Measurements from ENCODE around the gene NAV2. TPM values are rescaled to one million over a fixed set of nuclear protein-coding genes. Genes with fewer than 3 reads are reported as not detected.

NAV2 gene, protein sequence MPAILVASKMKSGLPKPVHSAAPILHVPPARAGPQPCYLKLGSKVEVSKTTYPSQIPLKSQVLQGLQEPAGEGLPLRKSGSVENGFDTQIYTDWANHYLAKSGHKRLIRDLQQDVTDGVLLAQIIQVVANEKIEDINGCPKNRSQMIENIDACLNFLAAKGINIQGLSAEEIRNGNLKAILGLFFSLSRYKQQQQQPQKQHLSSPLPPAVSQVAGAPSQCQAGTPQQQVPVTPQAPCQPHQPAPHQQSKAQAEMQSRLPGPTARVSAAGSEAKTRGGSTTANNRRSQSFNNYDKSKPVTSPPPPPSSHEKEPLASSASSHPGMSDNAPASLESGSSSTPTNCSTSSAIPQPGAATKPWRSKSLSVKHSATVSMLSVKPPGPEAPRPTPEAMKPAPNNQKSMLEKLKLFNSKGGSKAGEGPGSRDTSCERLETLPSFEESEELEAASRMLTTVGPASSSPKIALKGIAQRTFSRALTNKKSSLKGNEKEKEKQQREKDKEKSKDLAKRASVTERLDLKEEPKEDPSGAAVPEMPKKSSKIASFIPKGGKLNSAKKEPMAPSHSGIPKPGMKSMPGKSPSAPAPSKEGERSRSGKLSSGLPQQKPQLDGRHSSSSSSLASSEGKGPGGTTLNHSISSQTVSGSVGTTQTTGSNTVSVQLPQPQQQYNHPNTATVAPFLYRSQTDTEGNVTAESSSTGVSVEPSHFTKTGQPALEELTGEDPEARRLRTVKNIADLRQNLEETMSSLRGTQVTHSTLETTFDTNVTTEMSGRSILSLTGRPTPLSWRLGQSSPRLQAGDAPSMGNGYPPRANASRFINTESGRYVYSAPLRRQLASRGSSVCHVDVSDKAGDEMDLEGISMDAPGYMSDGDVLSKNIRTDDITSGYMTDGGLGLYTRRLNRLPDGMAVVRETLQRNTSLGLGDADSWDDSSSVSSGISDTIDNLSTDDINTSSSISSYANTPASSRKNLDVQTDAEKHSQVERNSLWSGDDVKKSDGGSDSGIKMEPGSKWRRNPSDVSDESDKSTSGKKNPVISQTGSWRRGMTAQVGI (N-terminal part only)
- total RNA-seq (1 to 10 TPM; 3.4 to 6.0 TPM), polyA plus RNA-seq (ENCODE audit: insufficient read depth, low read depth, low replicate concordance) (3.9 TPM)
- long read RNA-seq, donor 1, partial matches to known transcripts, result 0 of 1 reads
- long read RNA-seq, donor 1, other reads (novel, unspliced or antisense), result 0 of 1 reads
- long read RNA-seq, donor 2, partial matches to known transcripts, result 0 of 2 reads
- long read RNA-seq, donor 2, other reads (novel, unspliced or antisense), result 0 of 2 reads

DNA sequence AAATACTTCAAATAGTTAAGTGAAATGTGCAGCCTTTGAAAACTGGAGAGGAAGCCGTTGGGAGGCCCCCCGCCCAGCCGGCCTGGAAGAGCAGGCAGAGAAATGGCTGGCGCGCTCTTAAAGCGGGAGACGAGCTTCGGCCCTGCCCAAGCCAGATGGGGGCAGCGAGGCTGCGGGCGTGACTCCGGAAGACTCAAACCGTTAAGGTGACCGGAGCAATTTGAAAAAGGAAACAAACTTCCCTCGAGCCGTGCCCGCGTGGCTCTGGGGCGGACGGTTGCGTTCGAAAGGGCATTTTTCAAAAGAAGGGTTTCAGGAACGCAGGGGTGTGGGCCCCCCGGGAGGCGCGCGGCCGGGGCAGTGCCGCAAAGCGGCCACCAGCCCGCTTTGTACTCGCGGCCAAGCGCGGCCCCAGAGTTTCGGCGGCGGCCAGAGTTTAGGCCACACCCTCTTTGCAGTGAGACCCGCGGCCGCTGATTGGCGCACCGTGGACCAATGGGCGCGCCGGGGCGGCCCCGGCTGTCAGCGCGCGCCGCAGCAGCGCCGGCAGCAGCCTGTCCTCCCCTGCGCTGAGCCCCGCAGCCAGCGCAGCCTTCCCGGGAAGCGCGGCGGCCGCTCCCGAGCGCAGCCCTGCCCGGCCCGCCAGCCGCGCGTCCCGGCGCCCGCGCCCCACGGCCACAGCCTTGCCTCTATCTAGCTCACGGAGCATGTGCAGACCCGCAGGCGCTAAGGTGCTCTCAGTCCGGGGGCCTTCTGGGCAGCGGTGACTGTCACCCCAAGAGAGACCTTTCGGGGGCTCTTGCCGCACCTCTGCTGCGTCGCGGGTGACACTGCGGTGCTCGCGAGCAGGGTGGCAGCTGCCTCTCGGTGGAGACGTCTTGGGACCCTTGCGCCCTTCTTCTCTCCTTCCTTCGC, at the start of gene NAV2:
Gene NAV2 (plus strand): TSS at position 557 of the 915 bp plus-strand sequence. CDS start 859 bp downstream, outside the sequence.
- TF ChIP-seq, protein P1, sequence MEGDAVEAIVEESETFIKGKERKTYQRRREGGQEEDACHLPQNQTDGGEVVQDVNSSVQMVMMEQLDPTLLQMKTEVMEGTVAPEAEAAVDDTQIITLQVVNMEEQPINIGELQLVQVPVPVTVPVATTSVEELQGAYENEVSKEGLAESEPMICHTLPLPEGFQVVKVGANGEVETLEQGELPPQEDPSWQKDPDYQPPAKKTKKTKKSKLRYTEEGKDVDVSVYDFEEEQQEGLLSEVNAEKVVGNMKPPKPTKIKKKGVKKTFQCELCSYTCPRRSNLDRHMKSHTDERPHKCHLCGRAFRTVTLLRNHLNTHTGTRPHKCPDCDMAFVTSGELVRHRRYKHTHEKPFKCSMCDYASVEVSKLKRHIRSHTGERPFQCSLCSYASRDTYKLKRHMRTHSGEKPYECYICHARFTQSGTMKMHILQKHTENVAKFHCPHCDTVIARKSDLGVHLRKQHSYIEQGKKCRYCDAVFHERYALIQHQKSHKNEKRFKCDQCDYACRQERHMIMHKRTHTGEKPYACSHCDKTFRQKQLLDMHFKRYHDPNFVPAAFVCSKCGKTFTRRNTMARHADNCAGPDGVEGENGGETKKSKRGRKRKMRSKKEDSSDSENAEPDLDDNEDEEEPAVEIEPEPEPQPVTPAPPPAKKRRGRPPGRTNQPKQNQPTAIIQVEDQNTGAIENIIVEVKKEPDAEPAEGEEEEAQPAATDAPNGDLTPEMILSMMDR (IDR thresholded peaks at IDR 0.05), result peak in 1 of 3 experiments; percentile 14
- TF ChIP-seq POLR2A (IDR thresholded peaks at IDR 0.05), result peak; percentile 69
- WGBS, 2 donors, result 0 to 1% methylated on average over 33 to 57 of the region's 91 CpGs
- Histone ChIP-seq H3K27me3 (no peaks in the 10 kb centered on the region), H3K4me3 (peak within 1 kb of the TSS; percentile 57 to 59), H3K27ac (peak within 1 kb of the TSS; percentile 79 to 87), H3K4me1 (peaks cover 21% of the 10 kb centered on the region), H3K9me3 (no peaks in the 10 kb centered on the region), H3K36me3 (ENCODE audit: low read depth, missing control alignments) (no peaks in the 10 kb centered on the region)
- intact Hi-C loops (cut with DNase I; ENCODE audit: low total_unique reads), result no loop called here
- DNase-seq, result peak; percentile 96

- H3K9me3 ChIP-seq, result no peaks in the 10 kb centered on the region
- TF ChIP-seq, protein P1 (IDR thresholded peaks at IDR 0.05), result no peak
- TF ChIP-seq POLR2A (IDR thresholded peaks at IDR 0.05), result no peak
- DNase-seq, result no peak
- H3K27ac ChIP-seq, result no peak overlapping the region
- H3K4me1 ChIP-seq, result no peaks in the 10 kb centered on the region
- no peak overlapping the region for H3K4me3 ChIP-seq
- no peaks in the 10 kb centered on the region for H3K36me3 ChIP-seq (ENCODE audit: low read depth, missing control alignments)
- intact Hi-C loops (cut with DNase I; ENCODE audit: low total_unique reads), result no loop called here
- H3K27me3 ChIP-seq, result no peaks in the 10 kb centered on the region
- WGBS, 2 donors, result 70 to 79% methylated on average over 1 of the region's 1 CpG
Measured at GRCh38 chr11:19663206-19663605, 49.4 kb upstream of the NAV2 start.

DNA sequence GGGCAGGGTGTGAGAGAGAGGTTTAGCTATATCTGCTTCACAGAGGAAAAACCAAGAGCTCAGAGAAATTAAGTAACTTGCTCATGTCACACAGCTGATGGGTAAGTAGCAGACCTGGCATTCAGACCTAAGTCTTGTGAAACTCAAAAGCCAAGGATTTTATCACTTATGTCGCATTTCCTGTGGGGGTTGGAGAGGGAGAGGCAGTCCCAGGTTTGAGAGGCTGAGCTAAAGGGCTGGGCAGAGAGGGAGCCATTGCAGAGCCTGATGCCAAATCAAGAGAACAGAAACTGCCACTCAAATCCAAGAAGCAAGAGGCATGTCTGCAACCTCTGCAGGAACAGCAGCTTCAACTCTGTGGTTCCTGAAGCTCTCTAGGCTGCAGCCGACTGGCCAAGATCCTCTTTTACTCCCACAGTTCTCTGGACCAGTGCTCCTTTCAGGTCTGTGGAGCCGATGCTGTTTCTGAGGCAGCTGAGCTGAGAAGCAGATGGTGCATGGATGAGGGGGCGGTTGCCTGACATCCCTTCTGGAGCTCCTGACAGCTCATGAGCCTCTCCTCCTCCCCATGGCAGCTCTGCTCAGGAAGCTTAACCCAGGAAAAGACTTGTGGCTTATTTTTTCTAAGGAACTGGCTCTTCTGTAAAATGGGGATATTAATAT, 47.6 kb upstream of the NAV2 start:
- 46 to 62% methylated on average over 3 to 4 of the region's 4 CpGs for WGBS, 2 donors
- no peak overlapping the region for H3K4me3 ChIP-seq
- no peaks in the 10 kb centered on the region for H3K27me3 ChIP-seq
- TF ChIP-seq, protein P1 (IDR thresholded peaks at IDR 0.05), result no peak
- TF ChIP-seq POLR2A (IDR thresholded peaks at IDR 0.05), result no peak
- H3K36me3 ChIP-seq (ENCODE audit: low read depth, missing control alignments), result no peaks in the 10 kb centered on the region
- no peaks in the 10 kb centered on the region for H3K9me3 ChIP-seq
- no peak for DNase-seq
- intact Hi-C loops (cut with DNase I; ENCODE audit: low total_unique reads), result no loop called here
- no peak overlapping the region for H3K27ac ChIP-seq
- H3K4me1 ChIP-seq, result no peaks in the 10 kb centered on the region

All from testis (tissue), 5 donors.